Measurements from ENCODE around the gene EIF3C. TPM values are rescaled to one million over a fixed set of nuclear protein-coding genes. Genes with fewer than 3 reads are reported as not detected.
"Not testable (repeated sequence)": the region's sequence is repeated elsewhere in the genome, so short reads cannot be mapped to it uniquely, and the experiment has no call there.

EIF3C gene
- total and polyA plus RNA-seq, 2 of the 4 experiments (the other 2 are of a cell fraction) = 132 to 260 TPM

- H2BK120ac ChIP-seq (ENCODE audit: low read depth, low read length); H3K9ac ChIP-seq (ENCODE audit: low read depth, low read length); H2BK15ac ChIP-seq (ENCODE audit: low read depth, low read length); CTCF ChIA-PET; H3K36me3 ChIP-seq (ENCODE audit: control insufficient read depth, insufficient read depth, low read length); H2AK5ac ChIP-seq (ENCODE audit: low read depth, low read length); H3K18ac ChIP-seq (ENCODE audit: low read depth, low read length); H3K23ac ChIP-seq (ENCODE audit: low read depth, low read length); in situ Hi-C loops (cut with MboI; ENCODE audit: low sequenced_read_pairs); H3K79me1 ChIP-seq (ENCODE audit: low read depth in 1 of 2, low read length in 2 of 2); H3K56ac ChIP-seq (ENCODE audit: extremely low read depth, insufficient read depth, low read length); dilution Hi-C loops (cut with HindIII; ENCODE audit: low sequenced_read_pairs, unreplicated experiment); H3K9me3 ChIP-seq (ENCODE audit: control insufficient read depth, insufficient read depth, low read length); intact Hi-C loops (cut with micrococcal nuclease); H4K5ac ChIP-seq (ENCODE audit: low read depth, low read length); DNase-seq; H3K4me3 ChIP-seq (ENCODE audit: insufficient read depth, low read depth, low read length); H4K8ac ChIP-seq (ENCODE audit: low read depth in 2 of 2, low read length in 2 of 2); H3K4me1 ChIP-seq (ENCODE audit: control insufficient read depth, insufficient read depth, low read length); H2BK20ac ChIP-seq (ENCODE audit: low read depth, low read length); POLR2A ChIA-PET (ENCODE audit: unreplicated experiment); ATAC-seq (ENCODE audit: low read depth); H3K27me3 ChIP-seq (ENCODE audit: control insufficient read depth, insufficient read depth, low read length); H3K4ac ChIP-seq (ENCODE audit: low read depth, low read length); BruUV-seq (replicated peaks); H4K20me1 ChIP-seq (ENCODE audit: insufficient read depth, low read length); H3K9me1 ChIP-seq (ENCODE audit: insufficient read depth, low read length); H2BK5ac ChIP-seq (ENCODE audit: low read depth, low read length, poor library complexity, severe bottlenecking); H3K14ac ChIP-seq (replicated peaks; ENCODE audit: low read depth, low read length); H2AFZ ChIP-seq (replicated peaks; ENCODE audit: low read length, poor library complexity); H4K91ac ChIP-seq (ENCODE audit: insufficient read depth, low read depth, low read length); H2AK9ac ChIP-seq (replicated peaks; ENCODE audit: low read depth, low read length, poor library complexity); H3K27ac ChIP-seq (ENCODE audit: insufficient read depth, low read length); H3K4me2 ChIP-seq (ENCODE audit: low read depth, low read length): not testable (repeated sequence)
- no CpG with 5 or more reads among the region's 62 CpGs for WGBS, 2 experiments (ENCODE audit: extremely low coverage in 2 of 2, insufficient read length in 1 of 2)
Observed at GRCh38 chr16:28746618-28747350, 35.5 kb downstream of the EIF3C start.

GRCh38 chr16:28749997-28750465 lies 38.8 kb downstream of the EIF3C start:
- H3K79me1 ChIP-seq (ENCODE audit: low read depth in 1 of 2, low read length in 2 of 2); H4K91ac ChIP-seq (ENCODE audit: insufficient read depth, low read depth, low read length); in situ Hi-C loops (cut with MboI; ENCODE audit: low sequenced_read_pairs); H3K56ac ChIP-seq (ENCODE audit: extremely low read depth, insufficient read depth, low read length); H3K9ac ChIP-seq (ENCODE audit: low read depth, low read length); H3K4me1 ChIP-seq (ENCODE audit: control insufficient read depth, insufficient read depth, low read length); DNase-seq; H3K36me3 ChIP-seq (ENCODE audit: control insufficient read depth, insufficient read depth, low read length); H2AFZ ChIP-seq (replicated peaks; ENCODE audit: low read length, poor library complexity); H2BK5ac ChIP-seq (ENCODE audit: low read depth, low read length, poor library complexity, severe bottlenecking); BruUV-seq (replicated peaks); H2AK9ac ChIP-seq (replicated peaks; ENCODE audit: low read depth, low read length, poor library complexity); H3K4ac ChIP-seq (ENCODE audit: low read depth, low read length); H4K5ac ChIP-seq (ENCODE audit: low read depth, low read length); H3K4me3 ChIP-seq (ENCODE audit: insufficient read depth, low read depth, low read length); CTCF ChIA-PET; H3K9me3 ChIP-seq (ENCODE audit: control insufficient read depth, insufficient read depth, low read length); H3K27me3 ChIP-seq (ENCODE audit: control insufficient read depth, insufficient read depth, low read length); H3K18ac ChIP-seq (ENCODE audit: low read depth, low read length); H2AK5ac ChIP-seq (ENCODE audit: low read depth, low read length); POLR2A ChIA-PET (ENCODE audit: unreplicated experiment); H3K14ac ChIP-seq (replicated peaks; ENCODE audit: low read depth, low read length); H2BK15ac ChIP-seq (ENCODE audit: low read depth, low read length); H4K8ac ChIP-seq (ENCODE audit: low read depth in 2 of 2, low read length in 2 of 2); H3K9me1 ChIP-seq (ENCODE audit: insufficient read depth, low read length); H2BK120ac ChIP-seq (ENCODE audit: low read depth, low read length); H3K4me2 ChIP-seq (ENCODE audit: low read depth, low read length); dilution Hi-C loops (cut with HindIII; ENCODE audit: low sequenced_read_pairs, unreplicated experiment); H3K23ac ChIP-seq (ENCODE audit: low read depth, low read length); H2BK20ac ChIP-seq (ENCODE audit: low read depth, low read length); H3K27ac ChIP-seq (ENCODE audit: insufficient read depth, low read length); H4K20me1 ChIP-seq (ENCODE audit: insufficient read depth, low read length); intact Hi-C loops (cut with micrococcal nuclease): not testable (repeated sequence)
- no CpG with 5 or more reads among the region's 33 CpGs for WGBS, 2 experiments (ENCODE audit: extremely low coverage in 2 of 2, insufficient read length in 1 of 2)
- ATAC-seq (ENCODE audit: low read depth) = peak; percentile 99

Data from IMR-90 (cell line).